GM10847 (cell line): ENCODE measurements around the gene CDK15.

Experiments
- POLR2A ChIP-seq: IDR thresholded peaks from 2 replicates; pipeline ENCODE4 v1.6.1; 2011; ENCODE audit not compliant: insufficient read length; ENCODE audit errors: extremely low read depth

CDK15 gene

GRCh38 chr2:201842131-201842860 lies 36.0 kb downstream of the CDK15 start:
- TF ChIP-seq POLR2A, result no peak

- TF ChIP-seq POLR2A, result no peak
Measured at GRCh38 chr2:201847481-201847880, 41.1 kb downstream of the CDK15 start.

GRCh38 chr2:201852462-201852861 lies 46.1 kb downstream of the CDK15 start:
- no peak for TF ChIP-seq POLR2A

- no peak for TF ChIP-seq POLR2A
Measured at GRCh38 chr2:201852878-201853415, 46.6 kb downstream of the CDK15 start.

GRCh38 chr2:201854221-201854801 lies 48.0 kb downstream of the CDK15 start:
- no peak for TF ChIP-seq POLR2A

- TF ChIP-seq POLR2A, result no peak
Measured at GRCh38 chr2:201854841-201855240, 48.5 kb downstream of the CDK15 start.

- TF ChIP-seq POLR2A, result no peak
Measured at GRCh38 chr2:201855356-201855755, 49.0 kb downstream of the CDK15 start.

- TF ChIP-seq POLR2A, result no peak
Measured at GRCh38 chr2:201857326-201857725, 51.0 kb downstream of the CDK15 start.

GRCh38 chr2:201858281-201859184 lies 52.2 kb downstream of the CDK15 start:
- no peak for TF ChIP-seq POLR2A

GRCh38 chr2:201859949-201860348 lies 53.6 kb downstream of the CDK15 start:
- no peak for TF ChIP-seq POLR2A

- TF ChIP-seq POLR2A, result no peak
Measured at GRCh38 chr2:201860636-201861066, 54.3 kb downstream of the CDK15 start.

- no peak for TF ChIP-seq POLR2A
Measured at GRCh38 chr2:201862843-201863242, 56.5 kb downstream of the CDK15 start.

- TF ChIP-seq POLR2A, result no peak
Measured at GRCh38 chr2:201866643-201867473, 60.5 kb downstream of the CDK15 start.

GRCh38 chr2:201871471-201871870 lies 65.1 kb downstream of the CDK15 start:
- TF ChIP-seq POLR2A, result no peak

GRCh38 chr2:201872591-201872990 lies 66.3 kb downstream of the CDK15 start:
- no peak for TF ChIP-seq POLR2A
